22Rv1 (cell line): ENCODE measurements around the gene C1orf74.

Experiments
- ZFX ChIP-seq: fragments of 450-650 bp; IDR thresholded peaks from 2 replicates; pipeline ENCODE4 v1.6.1; 2017; ENCODE audit warnings: antibody characterized with exemption, borderline replicate concordance
- TF ChIP-seq, protein P1 (sequence below): fragments of 450-650 bp; IDR thresholded peaks from 2 replicates; pipeline ENCODE4 v1.5.1; 2017; ENCODE audit warnings: mild to moderate bottlenecking

DNA sequence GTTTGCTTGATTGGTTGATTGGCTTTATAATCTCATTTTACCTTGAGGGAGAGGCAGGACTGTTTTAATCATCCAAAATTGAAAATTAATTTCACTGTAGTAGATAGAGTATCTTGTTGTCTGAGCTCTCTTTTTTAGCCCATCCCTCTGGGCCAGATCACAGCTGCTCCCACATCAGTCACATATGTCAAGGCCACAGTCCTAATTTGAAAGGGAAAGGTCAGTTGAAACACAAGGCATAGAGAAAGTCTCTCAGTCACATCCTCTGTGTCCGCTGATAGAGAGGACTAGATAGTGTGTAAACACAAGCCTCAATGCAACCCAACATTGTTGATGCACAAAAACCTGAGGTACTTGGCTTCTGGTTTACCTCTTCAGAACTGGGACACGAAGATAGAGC lies 6.8 kb downstream of the C1orf74 start:
- TF ChIP-seq, protein P1, sequence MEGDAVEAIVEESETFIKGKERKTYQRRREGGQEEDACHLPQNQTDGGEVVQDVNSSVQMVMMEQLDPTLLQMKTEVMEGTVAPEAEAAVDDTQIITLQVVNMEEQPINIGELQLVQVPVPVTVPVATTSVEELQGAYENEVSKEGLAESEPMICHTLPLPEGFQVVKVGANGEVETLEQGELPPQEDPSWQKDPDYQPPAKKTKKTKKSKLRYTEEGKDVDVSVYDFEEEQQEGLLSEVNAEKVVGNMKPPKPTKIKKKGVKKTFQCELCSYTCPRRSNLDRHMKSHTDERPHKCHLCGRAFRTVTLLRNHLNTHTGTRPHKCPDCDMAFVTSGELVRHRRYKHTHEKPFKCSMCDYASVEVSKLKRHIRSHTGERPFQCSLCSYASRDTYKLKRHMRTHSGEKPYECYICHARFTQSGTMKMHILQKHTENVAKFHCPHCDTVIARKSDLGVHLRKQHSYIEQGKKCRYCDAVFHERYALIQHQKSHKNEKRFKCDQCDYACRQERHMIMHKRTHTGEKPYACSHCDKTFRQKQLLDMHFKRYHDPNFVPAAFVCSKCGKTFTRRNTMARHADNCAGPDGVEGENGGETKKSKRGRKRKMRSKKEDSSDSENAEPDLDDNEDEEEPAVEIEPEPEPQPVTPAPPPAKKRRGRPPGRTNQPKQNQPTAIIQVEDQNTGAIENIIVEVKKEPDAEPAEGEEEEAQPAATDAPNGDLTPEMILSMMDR: no peak
- TF ChIP-seq ZFX: no peak
